HG02885 (cell line): ENCODE measurements around the gene LHFPL6.

Experiments used
- ATAC-seq: cut with Tn5 transposase; IDR thresholded peaks from one replicate; pipeline ENCODE4 v1.9.1; 2021; ENCODE audit warnings: mild to moderate bottlenecking; ENCODE audit not compliant: unreplicated experiment, poor library complexity

The LHFPL6 gene

DNA sequence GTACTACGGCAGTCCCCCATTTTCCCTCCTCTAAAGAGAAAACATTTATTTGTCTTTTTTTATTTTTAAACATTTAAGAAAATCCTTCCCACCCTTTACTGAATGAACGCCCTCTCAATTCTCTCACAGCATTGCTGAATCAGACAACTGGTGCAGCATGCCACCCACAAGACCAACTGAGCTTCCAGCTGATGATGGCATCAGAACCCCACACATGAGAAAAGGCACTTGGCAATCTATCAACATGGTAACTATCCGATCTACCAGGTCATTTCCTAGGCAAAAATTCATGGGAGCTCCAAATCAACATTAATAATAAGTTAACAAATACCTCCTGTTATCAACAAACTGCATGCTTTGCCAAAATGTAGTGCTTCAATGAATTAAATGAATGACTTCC is 43.1 kb downstream of the LHFPL6 start:
- ATAC-seq, result no peak

DNA sequence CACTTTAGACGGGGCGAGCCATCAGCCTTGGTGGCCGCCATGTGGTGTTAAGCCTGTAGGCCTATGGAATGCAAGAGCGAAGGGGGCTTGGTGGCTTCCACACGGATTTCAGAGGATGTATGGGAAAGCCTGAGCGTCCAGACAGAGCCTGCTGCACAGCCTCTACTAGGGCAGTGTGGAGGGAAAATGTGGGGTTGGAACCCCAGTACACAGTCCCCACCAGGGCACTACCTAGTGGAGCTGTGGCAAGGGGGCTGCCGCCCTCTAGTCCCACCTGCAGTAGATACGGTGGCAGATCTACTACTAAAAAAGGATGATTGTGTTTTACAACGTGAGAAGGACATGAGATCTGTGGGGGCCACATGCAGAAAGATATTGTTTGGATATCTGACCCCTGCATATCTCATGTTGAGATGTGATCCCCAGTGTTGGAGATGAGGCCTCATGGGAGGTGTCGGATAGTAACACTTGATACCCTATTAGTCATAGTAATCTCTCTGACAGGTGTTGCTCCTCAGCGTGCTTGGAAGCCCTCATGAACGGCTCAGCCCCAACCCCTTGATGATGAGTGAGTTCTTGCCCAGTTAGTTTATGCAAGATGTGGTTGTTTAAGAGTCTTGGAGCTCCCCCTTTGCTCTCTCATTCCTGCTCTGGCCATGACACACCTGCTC is 45.6 kb downstream of the LHFPL6 start:
- no peak for ATAC-seq

DNA sequence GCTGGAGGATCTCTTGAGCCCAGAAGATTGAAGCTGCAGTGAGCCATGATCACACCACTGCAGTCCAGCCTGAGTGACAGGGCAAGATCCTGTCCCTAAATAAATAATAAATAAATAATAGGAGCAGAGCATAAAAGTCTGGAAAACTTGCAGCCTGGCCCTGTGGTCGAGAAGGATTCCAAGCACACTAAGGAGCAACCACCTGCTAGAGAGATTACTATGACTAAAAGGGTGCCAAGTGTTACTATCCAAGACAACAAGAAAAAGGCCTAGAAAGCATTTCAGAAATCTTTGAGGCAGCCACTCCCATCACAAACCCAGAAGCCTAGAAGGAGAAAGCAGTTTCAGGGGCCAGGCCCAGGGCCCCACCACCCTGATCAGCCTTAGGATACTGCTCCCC is 46.1 kb downstream of the LHFPL6 start:
- ATAC-seq, result no peak

DNA sequence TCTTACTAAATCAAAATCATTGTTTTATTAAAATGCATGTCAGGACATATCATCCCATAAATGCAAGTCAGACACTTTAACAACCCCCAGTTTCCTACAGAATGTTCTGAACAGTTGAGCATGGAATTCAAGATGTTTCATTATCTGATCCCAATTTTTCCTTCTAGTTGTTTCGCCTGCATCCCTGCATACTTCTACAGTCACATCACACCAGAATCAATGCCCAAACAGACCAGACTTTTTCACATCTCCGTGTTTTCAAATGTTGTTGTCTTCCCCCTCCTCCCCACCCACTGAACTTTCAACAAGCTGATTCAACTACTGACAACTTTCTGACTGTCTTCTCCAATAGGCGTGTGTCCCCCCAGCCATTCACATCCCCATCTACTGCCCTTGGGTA is 48.6 kb downstream of the LHFPL6 start:
- ATAC-seq, result no peak

DNA sequence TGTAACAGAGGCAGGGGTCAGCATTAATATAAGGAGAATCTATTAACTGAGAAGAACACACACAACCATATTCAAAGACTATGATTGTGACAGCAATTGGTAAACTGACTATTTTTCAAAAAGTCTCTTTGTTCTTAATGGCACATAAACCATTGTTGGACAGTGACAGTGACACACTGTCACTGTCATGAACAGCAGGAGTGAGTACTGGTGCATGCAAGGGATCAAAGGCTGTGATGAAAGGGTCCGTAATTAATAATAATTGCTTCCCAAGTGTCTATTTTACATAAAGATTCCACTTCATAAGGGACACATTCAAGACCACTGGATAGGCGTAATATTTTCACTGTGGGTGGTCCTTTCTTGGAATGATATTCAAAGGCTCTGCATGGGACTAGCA is 50.7 kb downstream of the LHFPL6 start:
- no peak for ATAC-seq

DNA sequence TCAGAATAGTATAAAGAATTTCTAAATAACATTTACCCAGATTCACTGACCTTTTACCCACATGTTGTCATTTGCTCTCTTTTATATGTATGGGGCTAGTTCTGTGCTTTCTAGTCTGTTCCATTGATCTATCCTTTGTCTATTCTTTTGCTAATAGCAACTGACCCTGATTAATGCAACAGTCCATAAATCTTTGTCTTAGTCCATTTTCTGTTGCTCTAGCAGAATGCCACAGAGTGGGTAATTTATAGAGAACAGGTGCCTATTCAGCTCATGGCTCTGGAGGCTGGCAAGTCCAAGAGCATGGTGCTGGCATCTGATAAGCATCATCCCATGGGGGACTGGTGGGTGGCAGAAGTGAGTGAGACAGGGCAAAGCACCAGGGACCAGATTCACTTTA is 52.1 kb downstream of the LHFPL6 start:
- ATAC-seq, result no peak

DNA sequence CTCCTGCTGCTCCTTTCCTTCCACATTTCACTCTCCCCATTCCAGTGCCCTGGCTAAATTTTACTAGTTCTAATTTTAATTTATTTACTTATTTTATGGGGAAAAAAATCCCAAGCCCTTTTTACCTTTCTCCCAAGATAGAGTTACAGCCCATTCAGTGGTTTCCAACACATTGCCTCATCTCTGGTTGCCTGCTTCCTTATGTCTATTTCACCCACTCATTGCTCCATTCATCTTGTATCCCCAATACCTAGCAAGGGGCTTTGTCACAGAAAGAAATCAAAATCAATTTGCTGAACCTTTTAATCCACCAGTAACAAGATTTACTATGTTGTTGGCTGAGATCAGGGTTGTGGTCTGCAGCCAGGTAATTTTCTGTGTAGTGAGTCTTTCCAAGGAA is 55.9 kb downstream of the LHFPL6 start:
- no peak for ATAC-seq

DNA sequence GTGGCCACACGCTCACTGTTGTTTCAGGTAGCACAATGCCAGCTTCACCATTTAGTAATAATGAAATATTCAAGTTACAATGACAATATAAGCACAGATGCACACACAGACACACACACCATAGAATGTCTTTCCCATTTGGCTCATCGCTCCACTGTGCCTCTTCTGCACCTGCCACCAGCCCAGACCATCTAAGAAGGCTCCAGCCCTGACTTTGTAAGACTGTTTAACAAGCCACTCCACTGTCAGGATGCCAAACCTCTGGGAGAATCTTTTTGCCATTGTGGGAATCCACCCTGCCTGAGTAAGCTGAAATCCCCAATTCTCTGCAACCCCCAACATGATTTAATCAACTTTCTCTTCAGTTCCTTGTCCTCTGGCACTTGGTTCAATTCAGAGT is 60.6 kb downstream of the LHFPL6 start:
- no peak for ATAC-seq

DNA sequence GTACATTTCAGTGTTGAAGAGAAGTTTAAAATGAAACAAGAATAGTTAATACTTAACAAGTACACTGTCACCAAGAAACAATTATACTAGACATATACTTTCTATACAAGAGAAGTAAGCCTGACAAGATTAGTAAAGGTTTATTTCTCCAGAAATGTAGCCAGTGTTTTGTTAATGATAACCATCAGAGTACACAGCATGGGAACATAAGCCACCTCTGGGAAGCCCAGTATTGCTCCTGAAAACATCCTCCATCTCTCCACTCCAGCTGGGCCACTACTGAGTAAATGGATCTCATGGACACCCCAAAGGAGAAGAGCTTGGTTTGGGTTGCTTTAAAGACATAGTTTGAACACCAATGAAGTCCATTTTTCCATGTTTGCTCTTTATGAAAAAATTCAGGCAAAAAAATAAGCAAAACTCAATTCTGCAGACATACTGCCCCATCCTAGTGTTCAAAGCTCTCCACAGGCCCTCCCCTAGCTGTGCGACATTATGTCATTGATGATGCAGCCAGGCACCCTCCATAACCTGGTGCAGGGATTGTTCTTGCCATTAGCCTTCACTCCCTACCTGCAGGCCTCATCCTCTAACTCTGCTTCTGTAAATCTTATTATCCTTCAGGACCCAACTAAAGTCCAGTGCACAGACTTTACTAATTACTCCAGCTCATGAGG is 61.9 kb downstream of the LHFPL6 start:
- no peak for ATAC-seq

DNA sequence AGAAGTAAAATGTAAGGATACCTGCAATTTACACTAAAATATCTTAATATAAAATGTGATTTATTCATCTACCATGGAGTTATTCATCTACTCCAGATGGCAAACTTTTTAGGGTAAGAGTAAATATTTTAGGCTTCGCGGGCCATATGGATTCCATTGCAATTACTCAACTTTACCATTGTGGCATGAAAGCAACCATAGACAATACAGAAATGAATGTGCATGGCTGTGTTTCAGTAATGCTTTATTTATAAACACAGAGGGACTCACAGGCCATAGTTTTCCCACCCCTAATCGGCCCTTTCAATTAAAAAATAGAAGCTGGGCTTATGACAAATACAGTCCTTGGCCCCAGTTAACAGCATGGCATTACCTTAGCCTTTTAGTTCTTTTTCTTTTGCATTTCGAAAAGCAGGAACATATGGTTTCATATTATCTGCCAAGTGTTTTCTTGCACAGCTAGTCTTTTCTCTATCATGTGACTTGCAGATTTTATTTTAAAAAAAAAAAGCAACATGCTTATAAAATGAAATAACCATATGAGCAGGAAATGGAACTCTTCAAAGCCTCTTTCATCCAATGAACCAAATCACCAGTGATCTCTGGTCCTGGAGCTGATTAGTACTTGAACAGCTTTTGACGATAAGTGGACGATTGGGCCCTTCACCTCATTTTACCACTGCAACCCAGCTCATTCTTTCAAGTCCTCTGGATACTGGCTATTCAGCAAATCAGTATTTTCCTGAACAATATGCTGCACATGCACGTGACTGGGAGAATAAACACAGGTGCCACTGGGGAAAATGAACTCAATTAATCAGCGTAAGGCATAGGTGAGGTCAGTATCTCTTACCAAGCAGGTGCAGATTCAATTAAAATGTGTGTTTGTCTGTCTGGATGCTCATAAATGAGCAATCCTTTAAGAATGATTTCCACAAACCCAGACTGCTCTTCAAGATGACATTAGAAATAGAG is 63.9 kb downstream of the LHFPL6 start:
- no peak for ATAC-seq

DNA sequence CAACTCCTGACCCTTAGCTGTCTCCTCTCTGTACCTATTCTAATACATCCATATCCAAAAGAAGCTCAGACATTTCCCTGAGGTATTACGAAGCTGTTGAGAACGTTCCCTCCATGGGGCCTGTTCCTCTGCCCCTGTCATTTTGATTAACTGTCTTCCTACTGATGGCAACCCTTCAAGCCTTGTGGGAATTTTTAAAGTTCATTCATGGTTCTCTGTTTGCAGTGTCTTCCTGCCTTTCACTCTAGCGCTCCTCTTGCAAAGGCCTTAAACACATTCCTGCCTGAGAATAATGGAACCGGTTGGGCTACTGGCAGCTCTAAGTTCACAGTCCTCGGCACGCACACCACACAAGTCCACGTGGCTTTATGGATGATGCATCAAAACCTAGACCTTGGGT is 66.1 kb downstream of the LHFPL6 start:
- no peak for ATAC-seq

DNA sequence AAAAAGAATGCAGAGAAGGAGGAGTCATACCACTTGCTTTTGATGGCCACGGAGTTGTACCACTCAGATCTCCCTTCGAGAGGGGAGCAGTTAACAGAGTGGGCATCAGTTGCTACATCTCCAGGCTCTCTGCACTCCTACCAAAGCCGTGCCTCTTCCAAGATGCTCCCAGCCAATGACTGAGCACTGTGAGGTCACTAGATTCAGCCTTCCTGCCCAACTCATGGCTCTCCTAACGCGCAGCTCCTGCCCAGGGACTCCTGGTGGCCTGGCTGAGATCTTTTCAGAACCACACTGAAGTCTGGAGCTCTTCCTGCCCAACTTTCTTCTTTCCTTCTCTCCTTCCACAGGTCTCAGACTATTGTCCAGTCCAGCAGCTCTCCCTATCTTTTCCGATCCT is 66.7 kb downstream of the LHFPL6 start:
- no peak for ATAC-seq

DNA sequence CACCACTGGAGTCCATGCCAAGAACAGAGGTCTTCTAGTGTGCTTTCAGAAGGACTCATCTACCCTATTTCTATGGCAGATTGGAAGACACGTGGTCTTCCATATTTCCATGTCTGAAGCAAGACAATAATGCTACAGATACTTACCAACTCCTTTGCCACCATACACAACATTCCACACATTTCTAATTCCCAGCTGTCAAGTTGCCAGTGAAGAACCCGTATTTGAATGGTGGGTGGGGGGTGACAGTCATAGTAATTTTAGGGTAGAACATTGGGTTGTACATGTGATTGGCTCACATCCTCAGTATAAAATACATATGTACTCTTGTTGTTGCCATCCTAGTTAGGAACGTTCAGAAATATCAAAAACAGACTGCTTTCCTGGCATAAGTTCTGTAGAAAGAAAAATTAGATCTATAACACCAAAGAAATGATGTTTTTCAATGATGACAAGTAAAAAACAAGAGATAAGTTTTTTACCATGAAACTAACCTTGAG is 69.3 kb downstream of the LHFPL6 start:
- ATAC-seq, result no peak

DNA sequence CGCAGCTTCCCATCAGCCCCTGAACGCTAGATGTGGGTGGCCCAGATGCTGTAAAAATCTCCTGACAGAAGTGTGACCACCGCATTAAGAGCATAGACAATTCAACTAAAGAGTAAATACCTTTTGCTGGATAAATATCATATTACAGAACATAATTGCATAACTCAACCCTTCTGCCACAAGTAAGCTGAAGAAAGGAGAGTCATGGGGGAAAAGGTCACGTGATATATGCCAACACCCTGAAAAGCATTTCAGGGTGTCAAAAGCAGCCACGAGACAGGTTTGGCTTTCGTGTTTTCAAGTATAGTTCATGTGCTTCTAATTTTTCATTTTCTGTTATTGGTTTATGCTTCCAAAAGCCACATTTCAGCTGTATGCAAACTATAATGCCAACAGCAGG is 71.3 kb downstream of the LHFPL6 start:
- ATAC-seq, result no peak

DNA sequence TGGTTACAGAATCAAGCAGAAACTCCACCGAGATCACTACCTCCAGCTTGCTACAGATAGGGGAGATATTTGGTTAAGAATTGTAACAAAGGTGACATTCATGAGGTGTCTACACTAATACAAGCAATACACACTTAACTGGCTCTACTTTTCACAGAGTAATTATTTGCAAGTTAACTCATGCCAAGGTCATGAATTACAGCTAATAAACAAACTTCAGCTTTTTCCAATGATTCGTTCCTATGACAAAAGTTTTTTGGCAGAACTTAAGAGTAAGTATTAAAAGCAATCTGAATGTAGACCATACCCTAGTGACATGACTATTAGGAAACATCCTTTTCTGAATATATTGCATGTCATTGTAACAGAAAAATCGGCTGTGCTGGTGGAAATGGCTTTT is 72.1 kb downstream of the LHFPL6 start:
- ATAC-seq, result no peak

DNA sequence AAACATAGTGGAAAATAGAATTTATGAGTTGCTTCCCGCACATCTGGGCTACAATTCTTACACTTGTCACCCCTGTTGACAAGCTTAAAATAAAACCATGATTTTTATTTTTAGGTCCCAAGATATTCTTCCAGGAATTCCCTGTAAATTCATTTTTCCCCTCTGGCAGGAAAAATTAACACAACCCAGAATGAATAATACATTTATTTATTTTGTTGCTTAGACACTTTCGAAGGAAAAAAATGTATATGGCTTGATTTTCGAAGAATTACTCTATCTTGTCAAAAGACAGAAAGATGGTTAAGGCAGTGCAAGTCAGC is 74.4 kb downstream of the LHFPL6 start:
- ATAC-seq, result no peak

DNA sequence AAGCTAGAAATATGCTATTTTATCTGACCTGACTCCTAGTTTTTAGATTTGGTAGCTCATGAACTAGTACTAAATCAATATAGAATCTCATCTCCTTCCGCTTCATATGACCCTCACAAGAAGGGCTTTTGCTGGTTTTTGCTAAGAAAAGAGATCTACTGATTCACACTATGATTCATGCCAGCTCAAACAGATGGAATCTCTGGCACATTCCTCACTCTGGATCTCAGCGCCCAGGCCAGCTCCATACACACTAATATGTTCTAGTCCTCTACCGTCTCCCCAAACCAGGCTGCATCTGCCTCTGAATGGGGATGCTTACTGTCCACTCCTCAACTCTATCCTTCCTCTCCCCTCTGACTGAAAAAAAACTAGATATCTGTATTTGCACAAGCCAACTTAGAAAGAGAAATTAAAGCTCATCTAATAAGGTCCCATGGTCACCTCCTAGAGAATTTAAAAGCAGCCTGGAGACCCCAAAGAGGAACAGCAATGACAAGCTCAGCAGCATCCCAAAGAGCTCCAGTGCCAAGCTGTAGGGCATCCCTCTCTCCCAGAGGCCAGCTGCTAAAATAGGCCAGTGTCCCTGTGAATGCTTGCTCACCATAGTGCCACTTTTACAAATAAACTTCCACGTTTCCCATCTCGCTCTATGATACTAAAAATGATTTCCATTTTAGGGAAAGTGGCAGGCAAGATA is 74.9 kb downstream of the LHFPL6 start:
- no peak for ATAC-seq

DNA sequence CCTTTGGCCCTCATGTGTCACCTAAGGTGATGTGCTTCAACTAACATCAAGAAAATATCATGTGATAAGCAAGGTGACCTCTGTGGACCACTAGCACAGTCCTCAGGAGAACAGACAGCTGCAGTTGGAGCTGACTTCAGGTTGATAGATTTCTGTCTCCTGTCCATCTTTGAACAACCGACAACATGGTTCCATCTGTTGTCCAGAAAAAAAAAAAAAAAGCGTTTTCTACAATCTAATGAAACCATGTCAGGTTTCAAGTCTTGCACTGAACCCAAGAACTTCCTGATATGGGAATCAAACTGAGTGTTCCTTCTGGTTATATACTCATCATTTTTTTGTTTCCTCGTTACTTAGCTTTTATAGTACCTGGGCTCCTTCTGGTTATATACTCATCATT is 75.7 kb downstream of the LHFPL6 start:
- no peak for ATAC-seq

DNA sequence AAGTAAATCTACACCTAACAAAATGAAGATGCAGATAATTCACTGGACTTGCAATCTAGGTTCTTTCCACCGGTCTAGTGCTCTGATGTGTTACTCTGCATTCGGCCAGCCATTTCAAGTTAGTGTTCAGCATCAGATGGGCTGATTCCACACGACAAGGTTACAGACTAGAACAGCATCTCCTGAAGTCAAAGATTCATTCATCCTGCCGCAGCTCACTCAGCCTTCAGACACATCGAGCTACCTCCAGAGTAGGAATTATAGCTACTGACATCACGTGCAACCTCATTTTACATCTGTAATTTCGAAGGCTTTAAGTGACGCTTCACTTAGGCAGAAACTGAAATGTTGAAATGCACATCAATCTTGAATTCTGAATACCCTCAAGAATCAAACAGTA is 76.5 kb downstream of the LHFPL6 start:
- no peak for ATAC-seq

DNA sequence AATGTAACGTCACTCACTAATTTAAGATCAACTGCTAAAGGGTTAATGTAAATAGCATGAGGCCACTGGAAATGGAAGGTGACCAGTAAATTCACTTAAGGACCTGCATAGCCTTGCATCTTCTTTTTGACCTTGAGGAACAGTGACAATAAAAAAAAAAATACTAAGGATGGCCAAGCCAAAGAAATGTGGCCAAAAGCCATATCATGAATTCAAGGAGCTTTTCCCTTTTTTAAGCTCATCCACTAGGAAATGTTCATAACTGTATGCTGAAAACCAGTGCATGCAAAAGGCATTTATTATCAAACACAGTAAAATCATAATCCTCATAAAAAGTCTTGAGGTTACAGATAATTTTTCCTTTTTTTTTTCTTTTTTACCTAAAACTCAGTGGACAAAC is 77.5 kb downstream of the LHFPL6 start:
- ATAC-seq, result no peak

DNA sequence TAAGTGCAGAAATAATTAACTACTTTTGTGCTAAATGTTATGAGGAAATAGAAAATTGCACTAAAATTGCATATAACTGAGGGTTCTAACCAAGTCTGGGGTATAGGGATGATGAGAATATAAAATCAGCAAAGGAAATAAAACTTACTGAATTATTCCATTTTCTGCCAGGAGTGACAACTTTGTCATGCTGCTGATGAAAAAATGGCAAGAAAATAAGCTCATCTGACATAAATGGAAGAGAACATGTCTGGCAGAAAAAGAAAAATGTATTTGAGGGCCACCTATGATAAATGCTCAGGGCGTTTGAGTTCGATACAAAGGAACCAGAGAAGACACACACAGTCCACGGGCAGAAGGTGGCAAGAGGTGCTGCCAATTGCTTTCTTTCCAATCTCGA is 78.2 kb downstream of the LHFPL6 start:
- ATAC-seq, result no peak
